K562 (cell line): Measurements from ENCODE around the gene ACTR1B. TPM values are rescaled to one million over a fixed set of nuclear protein-coding genes. Genes with fewer than 3 reads are reported as not detected.

Source experiments
- CBFA2T2 ChIP-seq: fragments of 450-650 bp; conservative IDR thresholded peaks from 2 replicates; pipeline ENCODE4 v1.6.1; 2017; ENCODE audit warnings: mild to moderate bottlenecking
- CREB1 ChIP-seq, 2 experiments: sonication (generic) in 1 of 2; formaldehyde crosslinking in 1 of 2; IDR thresholded peaks; 2 replicates each; pipeline versions ENCODE4 v1.6.1 to v1.8.0; 2012 to 2022; ENCODE audit warnings: inconsistent platforms in 1 of 2, mild to moderate bottlenecking in 1 of 2, missing genetic modification reagents in 1 of 2, moderate library complexity in 1 of 2
- DPF2 ChIP-seq: fragments of 450-650 bp; IDR thresholded peaks from 2 replicates; pipeline ENCODE4 v1.6.1; 2016
- EHMT2 ChIP-seq: fragments of 450-650 bp; IDR thresholded peaks from 2 replicates; pipeline ENCODE4 v1.6.1; 2018; ENCODE audit warnings: antibody characterized with exemption
- ELF2 ChIP-seq: fragments of 250-450 bp; sonication (Bioruptor Pico); IDR thresholded peaks from 2 replicates; pipeline ENCODE4 v1.5.0; 2021; ENCODE audit warnings: mild to moderate bottlenecking
- FOXA1 ChIP-seq: fragments of 450-650 bp; IDR thresholded peaks from 2 replicates; pipeline ENCODE4 v1.6.1; 2016; ENCODE audit warnings: mild to moderate bottlenecking, borderline replicate concordance
- HNRNPUL1 ChIP-seq: fragments of 200-400 bp; formaldehyde crosslinking; IDR thresholded peaks from 2 replicates; pipeline ENCODE4 v1.6.1; 2017; ENCODE audit warnings: low read length
- MTF1 ChIP-seq: fragments of 250-450 bp; sonication (Bioruptor Pico); IDR thresholded peaks from 2 replicates; pipeline ENCODE4 v1.9.0; 2021; ENCODE audit warnings: moderate library complexity, mild to moderate bottlenecking, inconsistent platforms, borderline replicate concordance
- PHF20 ChIP-seq: fragments of 450-650 bp; IDR thresholded peaks from 2 replicates; pipeline ENCODE4 v1.6.1; 2018; ENCODE audit not compliant: partially characterized antibody
- PTTG1 ChIP-seq: fragments of 450-650 bp; IDR thresholded peaks from 2 replicates; pipeline ENCODE4 v1.6.1; 2016; ENCODE audit warnings: low read depth, mild to moderate bottlenecking, missing genetic modification characterization, missing compliant biosample characterization
- RNF2 ChIP-seq: sonication (generic); IDR thresholded peaks from 2 replicates; pipeline ENCODE4 v1.6.1; 2016
- SMAD4 ChIP-seq: fragments of 250-450 bp; sonication (Bioruptor Pico); conservative IDR thresholded peaks from 2 replicates; pipeline ENCODE4 v1.8.0; 2021; ENCODE audit warnings: inconsistent platforms, mild to moderate bottlenecking, moderate library complexity
- XRCC5 ChIP-seq: fragments of 200-400 bp; formaldehyde crosslinking; IDR thresholded peaks from 2 replicates; pipeline ENCODE4 v1.6.1; 2017; ENCODE audit warnings: low read depth, mild to moderate bottlenecking, low read length
- ZBTB8A ChIP-seq: fragments of 450-650 bp; IDR thresholded peaks from 2 replicates; pipeline ENCODE4 v1.6.1; 2018; ENCODE audit warnings: mild to moderate bottlenecking, moderate library complexity; ENCODE audit not compliant: partially characterized antibody
- ZC3H4 ChIP-seq: sonication (generic); formaldehyde crosslinking; IDR thresholded peaks from 2 replicates; pipeline ENCODE4 v1.9.0; 2021; ENCODE audit warnings: missing genetic modification reagents, borderline replicate concordance
- ZFX ChIP-seq: sonication (generic); formaldehyde crosslinking; IDR thresholded peaks from 2 replicates; pipeline ENCODE4 v1.8.0; 2022; ENCODE audit warnings: mild to moderate bottlenecking, missing genetic modification reagents, moderate library complexity
- ZKSCAN8 ChIP-seq: fragments of 200-800 bp; sonication (Bioruptor generic); IDR thresholded peaks from 2 replicates; pipeline ENCODE4 v1.6.1; 2016; ENCODE audit warnings: missing genetic modification characterization, missing compliant biosample characterization
- ZNF12 ChIP-seq: sonication (generic); formaldehyde crosslinking; IDR thresholded peaks from 2 replicates; pipeline ENCODE4 v1.4.0; 2020; ENCODE audit warnings: mild to moderate bottlenecking, missing genetic modification reagents
- ZNF77 ChIP-seq: fragments of 250-450 bp; sonication (Bioruptor Pico); IDR thresholded peaks from 2 replicates; pipeline ENCODE4 v1.5.0; 2020
- polyA plus RNA-seq, 8 experiments: library from polyadenylated mRNA; depleted of rRNA in 4 of 8; stranded (reverse) in 5 of 8; unstranded in 3 of 8; fragments of >200 nt; fragmentation: Nextera tagmentation in 2 of 8; fragmentation: Illumina TruSeq in 1 of 8; extraction: Ambion mirVana in 2 of 8; extraction: Trizol in 1 of 8; gene quantifications; 2 replicates each; pipeline versions ENCODE4 v1.2.1 to v1.2.3, GENCODE V29; 2011 to 2014; ENCODE audit warnings: inconsistent platforms in 1 of 8, missing spikeins in 1 of 8
- total RNA-seq, 7 experiments: library from RNA; depleted of rRNA in 6 of 7; stranded (reverse); fragments of >200 nt in 6 of 7; fragmentation: Illumina TruSeq in 2 of 7; extraction: Trizol in 2 of 7; gene quantifications; 2 replicates each; pipeline versions ENCODE4 v1.2.1 to v1.2.3, GENCODE V29; 2011 to 2021; ENCODE audit warnings: low replicate concordance in 1 of 7
- TF ChIP-seq, protein P1 (sequence below): fragments of 450-650 bp; IDR thresholded peaks from 2 replicates; pipeline ENCODE4 v1.6.1; 2017; ENCODE audit warnings: mild to moderate bottlenecking, moderate library complexity
- TF ChIP-seq, protein P2 (sequence below): sonication (generic); formaldehyde crosslinking; IDR thresholded peaks from 2 replicates; pipeline ENCODE4 v1.9.0; 2022; ENCODE audit warnings: mild to moderate bottlenecking, missing genetic modification reagents
- TF ChIP-seq, protein P3 (sequence below), 2 experiments: fragments of 450-650 bp; IDR thresholded peaks; 2 replicates each; pipeline ENCODE4 v1.6.1; 2018; ENCODE audit warnings: mild to moderate bottlenecking in 2 of 2, low read depth in 1 of 2; ENCODE audit not compliant: partially characterized antibody in 2 of 2
- TF ChIP-seq, protein P4 (sequence below): IDR thresholded peaks from 2 replicates; pipeline ENCODE4 v1.6.1; 2016; ENCODE audit warnings: missing genetic modification characterization, missing compliant biosample characterization

ACTR1B gene
- total and polyA plus RNA-seq, 9 of the 15 experiments (the other 6 are each of a cell fraction or from before 2014, with no cell fraction given): 0.49 to 42.3 (median 22.5) TPM

DNA sequence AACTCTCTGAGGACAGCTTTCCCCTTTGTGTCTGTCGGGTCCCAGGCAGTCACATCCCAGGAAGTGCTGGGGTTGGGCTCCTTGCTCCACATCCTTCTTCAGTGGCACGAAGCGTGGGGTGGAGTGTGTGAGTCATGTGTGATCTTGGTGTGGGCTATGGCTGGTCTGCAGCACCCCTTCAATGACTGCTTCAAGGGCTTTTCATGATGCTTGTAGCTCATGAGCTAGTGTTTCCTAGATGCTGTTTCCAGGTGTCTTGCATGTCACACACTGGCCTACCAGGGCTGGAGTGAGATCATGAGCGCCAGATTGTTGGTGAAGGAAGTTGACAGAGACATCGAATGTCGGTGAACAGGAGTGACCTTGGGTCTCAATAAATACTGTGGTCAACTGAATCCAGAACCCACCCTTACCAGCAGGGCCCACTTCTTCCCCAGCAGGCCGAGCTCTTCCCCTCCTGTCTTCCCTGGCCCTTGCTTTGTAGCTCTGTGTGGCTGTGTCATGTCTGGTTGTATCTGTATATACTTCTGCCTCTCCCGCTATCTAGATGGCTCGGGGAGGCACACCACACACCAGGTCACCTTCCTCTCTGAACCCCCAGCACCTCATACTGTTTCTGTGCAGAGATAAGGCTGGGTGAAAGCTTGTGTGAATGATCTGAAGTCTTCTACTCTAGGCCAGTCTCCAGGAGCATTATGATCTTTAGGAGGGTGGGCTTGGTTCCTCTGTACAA is 9.5 kb upstream of the ACTR1B start (continued):
- TF ChIP-seq, protein P1, sequence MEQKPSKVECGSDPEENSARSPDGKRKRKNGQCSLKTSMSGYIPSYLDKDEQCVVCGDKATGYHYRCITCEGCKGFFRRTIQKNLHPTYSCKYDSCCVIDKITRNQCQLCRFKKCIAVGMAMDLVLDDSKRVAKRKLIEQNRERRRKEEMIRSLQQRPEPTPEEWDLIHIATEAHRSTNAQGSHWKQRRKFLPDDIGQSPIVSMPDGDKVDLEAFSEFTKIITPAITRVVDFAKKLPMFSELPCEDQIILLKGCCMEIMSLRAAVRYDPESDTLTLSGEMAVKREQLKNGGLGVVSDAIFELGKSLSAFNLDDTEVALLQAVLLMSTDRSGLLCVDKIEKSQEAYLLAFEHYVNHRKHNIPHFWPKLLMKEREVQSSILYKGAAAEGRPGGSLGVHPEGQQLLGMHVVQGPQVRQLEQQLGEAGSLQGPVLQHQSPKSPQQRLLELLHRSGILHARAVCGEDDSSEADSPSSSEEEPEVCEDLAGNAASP: no peak
- TF ChIP-seq PTTG1 (tag) (no peak), ZKSCAN8 (CRISPR knock-in tag) (0 out of 2 replicates have a peak, but pooled peaks have one; percentile 37), PHF20 (no peak), EHMT2 (0 out of 2 replicates have a peak, but pooled peaks have one; percentile 22), ZBTB8A (no peak), RNF2 (peak; percentile 43; the same call in 1 of the 2 replicates), FOXA1 (no peak), XRCC5 (no peak), ZNF12 (peak; percentile 63; the same call in 1 of the 2 replicates), CBFA2T2 (peak; percentile 54), CREB1 (IDR thresholded peaks at IDR 0.05) (no peak), CREB1 (CRISPR knock-in tag; IDR thresholded peaks at IDR 0.05) (no peak), ZNF77 (CRISPR knock-in tag) (no peak), SMAD4 (CRISPR knock-in tag) (peak; percentile 42; the same call in 1 of the 2 replicates), HNRNPUL1 (no peak), MTF1 (CRISPR knock-in tag) (no peak), DPF2 (0 out of 2 replicates have a peak, but pooled peaks have one; percentile 42), ZFX (peak; percentile 43), ELF2 (CRISPR knock-in tag) (peak; percentile 26; the same call in 1 of the 2 replicates), ZC3H4 (CRISPR knock-in tag) (no peak)
- TF ChIP-seq, protein P2, sequence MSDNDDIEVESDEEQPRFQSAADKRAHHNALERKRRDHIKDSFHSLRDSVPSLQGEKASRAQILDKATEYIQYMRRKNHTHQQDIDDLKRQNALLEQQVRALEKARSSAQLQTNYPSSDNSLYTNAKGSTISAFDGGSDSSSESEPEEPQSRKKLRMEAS (CRISPR knock-in tag): no peak
- TF ChIP-seq, protein P3, sequence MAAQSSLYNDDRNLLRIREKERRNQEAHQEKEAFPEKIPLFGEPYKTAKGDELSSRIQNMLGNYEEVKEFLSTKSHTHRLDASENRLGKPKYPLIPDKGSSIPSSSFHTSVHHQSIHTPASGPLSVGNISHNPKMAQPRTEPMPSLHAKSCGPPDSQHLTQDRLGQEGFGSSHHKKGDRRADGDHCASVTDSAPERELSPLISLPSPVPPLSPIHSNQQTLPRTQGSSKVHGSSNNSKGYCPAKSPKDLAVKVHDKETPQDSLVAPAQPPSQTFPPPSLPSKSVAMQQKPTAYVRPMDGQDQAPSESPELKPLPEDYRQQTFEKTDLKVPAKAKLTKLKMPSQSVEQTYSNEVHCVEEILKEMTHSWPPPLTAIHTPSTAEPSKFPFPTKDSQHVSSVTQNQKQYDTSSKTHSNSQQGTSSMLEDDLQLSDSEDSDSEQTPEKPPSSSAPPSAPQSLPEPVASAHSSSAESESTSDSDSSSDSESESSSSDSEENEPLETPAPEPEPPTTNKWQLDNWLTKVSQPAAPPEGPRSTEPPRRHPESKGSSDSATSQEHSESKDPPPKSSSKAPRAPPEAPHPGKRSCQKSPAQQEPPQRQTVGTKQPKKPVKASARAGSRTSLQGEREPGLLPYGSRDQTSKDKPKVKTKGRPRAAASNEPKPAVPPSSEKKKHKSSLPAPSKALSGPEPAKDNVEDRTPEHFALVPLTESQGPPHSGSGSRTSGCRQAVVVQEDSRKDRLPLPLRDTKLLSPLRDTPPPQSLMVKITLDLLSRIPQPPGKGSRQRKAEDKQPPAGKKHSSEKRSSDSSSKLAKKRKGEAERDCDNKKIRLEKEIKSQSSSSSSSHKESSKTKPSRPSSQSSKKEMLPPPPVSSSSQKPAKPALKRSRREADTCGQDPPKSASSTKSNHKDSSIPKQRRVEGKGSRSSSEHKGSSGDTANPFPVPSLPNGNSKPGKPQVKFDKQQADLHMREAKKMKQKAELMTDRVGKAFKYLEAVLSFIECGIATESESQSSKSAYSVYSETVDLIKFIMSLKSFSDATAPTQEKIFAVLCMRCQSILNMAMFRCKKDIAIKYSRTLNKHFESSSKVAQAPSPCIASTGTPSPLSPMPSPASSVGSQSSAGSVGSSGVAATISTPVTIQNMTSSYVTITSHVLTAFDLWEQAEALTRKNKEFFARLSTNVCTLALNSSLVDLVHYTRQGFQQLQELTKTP (IDR thresholded peaks at IDR 0.05; ENCODE audit: low read depth in 1 of 2, partially characterized antibody in 2 of 2): no peak
- TF ChIP-seq, protein P4, sequence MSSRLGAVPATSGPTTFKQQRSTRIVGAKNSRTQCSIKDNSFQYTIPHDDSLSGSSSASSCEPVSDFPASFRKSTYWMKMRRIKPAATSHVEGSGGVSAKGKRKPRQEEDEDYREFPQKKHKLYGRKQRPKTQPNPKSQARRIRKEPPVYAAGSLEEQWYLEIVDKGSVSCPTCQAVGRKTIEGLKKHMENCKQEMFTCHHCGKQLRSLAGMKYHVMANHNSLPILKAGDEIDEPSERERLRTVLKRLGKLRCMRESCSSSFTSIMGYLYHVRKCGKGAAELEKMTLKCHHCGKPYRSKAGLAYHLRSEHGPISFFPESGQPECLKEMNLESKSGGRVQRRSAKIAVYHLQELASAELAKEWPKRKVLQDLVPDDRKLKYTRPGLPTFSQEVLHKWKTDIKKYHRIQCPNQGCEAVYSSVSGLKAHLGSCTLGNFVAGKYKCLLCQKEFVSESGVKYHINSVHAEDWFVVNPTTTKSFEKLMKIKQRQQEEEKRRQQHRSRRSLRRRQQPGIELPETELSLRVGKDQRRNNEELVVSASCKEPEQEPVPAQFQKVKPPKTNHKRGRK (tag): no peak
